HEK293 (cell line): Measurements from ENCODE around the gene SLC10A7.

Experiments used
- RBAK ChIP-seq: fragments of 450-650 bp; formaldehyde crosslinking; IDR thresholded peaks from 2 replicates; pipeline ENCODE4 v1.5.1; 2016; ENCODE audit warnings: missing biosample characterization, missing genetic modification characterization
- ZNF544 ChIP-seq: fragments of 450-650 bp; formaldehyde crosslinking; IDR thresholded peaks from 2 replicates; pipeline ENCODE4 v1.5.0; 2017; ENCODE audit warnings: missing biosample characterization, missing genetic modification characterization
- ZNF658 ChIP-seq: fragments of 450-650 bp; formaldehyde crosslinking; IDR thresholded peaks from 2 replicates; pipeline ENCODE4; 2016; ENCODE audit warnings: missing biosample characterization, missing genetic modification characterization
- ZSCAN30 ChIP-seq: fragments of 450-650 bp; IDR thresholded peaks from 2 replicates; pipeline ENCODE4 v1.5.1; 2018; ENCODE audit warnings: missing biosample characterization, mild to moderate bottlenecking, missing genetic modification characterization, moderate library complexity
- TF ChIP-seq, protein P1 (sequence below): fragments of 450-650 bp; formaldehyde crosslinking; IDR thresholded peaks from 2 replicates; pipeline ENCODE4 v1.5.1; 2016; ENCODE audit warnings: missing biosample characterization, missing genetic modification characterization
- TF ChIP-seq, protein P2 (sequence below): fragments of 450-650 bp; formaldehyde crosslinking; IDR thresholded peaks from 2 replicates; pipeline ENCODE4 v1.5.1; 2016; ENCODE audit warnings: missing biosample characterization, missing genetic modification characterization

GRCh38 chr4:146257511-146257910 is 264.2 kb downstream of the SLC10A7 start:
- TF ChIP-seq RBAK (tag by site-specific recombination) (no peak), ZNF658 (tag by site-specific recombination) (no peak), ZSCAN30 (tag by site-specific recombination) (no peak), ZNF544 (tag by site-specific recombination) (no peak)
- TF ChIP-seq, protein P1, sequence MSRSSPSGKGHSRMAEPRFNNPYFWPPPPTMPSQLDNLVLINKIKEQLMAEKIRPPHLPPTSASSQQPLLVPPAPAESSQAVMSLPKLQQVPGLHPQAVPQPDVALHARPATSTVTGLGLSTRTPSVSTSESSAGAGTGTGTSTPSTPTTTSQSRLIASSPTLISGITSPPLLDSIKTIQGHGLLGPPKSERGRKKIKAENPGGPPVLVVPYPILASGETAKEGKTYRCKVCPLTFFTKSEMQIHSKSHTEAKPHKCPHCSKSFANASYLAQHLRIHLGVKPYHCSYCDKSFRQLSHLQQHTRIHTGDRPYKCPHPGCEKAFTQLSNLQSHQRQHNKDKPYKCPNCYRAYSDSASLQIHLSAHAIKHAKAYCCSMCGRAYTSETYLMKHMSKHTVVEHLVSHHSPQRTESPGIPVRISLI (tag by site-specific recombination): no peak
- TF ChIP-seq, protein P2, sequence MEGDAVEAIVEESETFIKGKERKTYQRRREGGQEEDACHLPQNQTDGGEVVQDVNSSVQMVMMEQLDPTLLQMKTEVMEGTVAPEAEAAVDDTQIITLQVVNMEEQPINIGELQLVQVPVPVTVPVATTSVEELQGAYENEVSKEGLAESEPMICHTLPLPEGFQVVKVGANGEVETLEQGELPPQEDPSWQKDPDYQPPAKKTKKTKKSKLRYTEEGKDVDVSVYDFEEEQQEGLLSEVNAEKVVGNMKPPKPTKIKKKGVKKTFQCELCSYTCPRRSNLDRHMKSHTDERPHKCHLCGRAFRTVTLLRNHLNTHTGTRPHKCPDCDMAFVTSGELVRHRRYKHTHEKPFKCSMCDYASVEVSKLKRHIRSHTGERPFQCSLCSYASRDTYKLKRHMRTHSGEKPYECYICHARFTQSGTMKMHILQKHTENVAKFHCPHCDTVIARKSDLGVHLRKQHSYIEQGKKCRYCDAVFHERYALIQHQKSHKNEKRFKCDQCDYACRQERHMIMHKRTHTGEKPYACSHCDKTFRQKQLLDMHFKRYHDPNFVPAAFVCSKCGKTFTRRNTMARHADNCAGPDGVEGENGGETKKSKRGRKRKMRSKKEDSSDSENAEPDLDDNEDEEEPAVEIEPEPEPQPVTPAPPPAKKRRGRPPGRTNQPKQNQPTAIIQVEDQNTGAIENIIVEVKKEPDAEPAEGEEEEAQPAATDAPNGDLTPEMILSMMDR (tag by site-specific recombination): no peak
